GM19452 (cell line): ENCODE measurements around the gene OR2T34.
"Not testable (repeated sequence)": the region's sequence is repeated elsewhere in the genome, so short reads cannot be mapped to it uniquely, and the experiment has no call there.

ENCODE experiments used
- ATAC-seq: cut with Tn5 transposase; IDR thresholded peaks from one replicate; pipeline ENCODE4 v1.9.1; 2021; ENCODE audit not compliant: unreplicated experiment

The OR2T34 gene

DNA sequence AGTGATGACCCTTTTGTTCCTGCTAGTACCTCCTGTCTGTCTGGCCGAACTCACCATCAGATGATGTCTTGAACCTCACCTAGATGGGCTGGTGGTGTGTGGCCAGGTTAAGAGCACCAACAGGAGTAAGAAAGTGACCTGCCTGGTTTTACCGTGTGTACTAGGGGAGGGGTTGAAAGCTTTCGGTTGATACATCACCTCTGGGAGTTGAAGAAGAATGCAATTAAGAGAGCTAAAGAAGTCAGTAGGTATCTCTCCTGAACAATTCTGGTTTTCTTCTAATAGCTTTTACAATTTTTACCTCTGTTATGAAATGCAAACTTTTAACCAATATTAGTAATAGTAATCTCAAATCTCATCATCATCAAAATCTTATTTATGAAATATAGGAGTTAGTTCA is 11.9 kb downstream of the OR2T34 start, which contains the start of gene OR2T29:
Gene OR2T29, minus strand, starts transcription at position 101 of the 400 bp plus-strand sequence. CDS start 3,281 bp downstream, outside the sequence.
- not testable (repeated sequence) for ATAC-seq

DNA sequence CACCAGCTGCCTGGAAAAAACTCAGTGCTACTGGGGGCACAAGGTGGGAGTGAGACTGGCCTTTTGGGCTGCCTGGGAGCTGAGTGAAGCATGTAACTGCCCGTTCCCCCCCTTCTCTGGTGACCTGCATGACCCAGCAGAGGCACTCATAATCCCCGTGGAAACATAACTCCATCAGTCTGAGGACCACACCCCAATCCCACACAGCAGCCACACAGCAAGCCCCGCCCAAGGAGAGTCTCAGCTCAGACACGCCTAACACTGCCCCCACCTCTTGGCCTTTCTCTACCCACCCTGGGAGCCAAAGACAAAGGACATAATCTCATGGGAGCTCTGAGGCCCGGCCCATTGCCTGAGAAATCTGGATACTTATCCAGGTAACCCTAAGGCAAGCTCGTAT is 23.5 kb downstream of the OR2T34 start:
- ATAC-seq, result not testable (repeated sequence)

DNA sequence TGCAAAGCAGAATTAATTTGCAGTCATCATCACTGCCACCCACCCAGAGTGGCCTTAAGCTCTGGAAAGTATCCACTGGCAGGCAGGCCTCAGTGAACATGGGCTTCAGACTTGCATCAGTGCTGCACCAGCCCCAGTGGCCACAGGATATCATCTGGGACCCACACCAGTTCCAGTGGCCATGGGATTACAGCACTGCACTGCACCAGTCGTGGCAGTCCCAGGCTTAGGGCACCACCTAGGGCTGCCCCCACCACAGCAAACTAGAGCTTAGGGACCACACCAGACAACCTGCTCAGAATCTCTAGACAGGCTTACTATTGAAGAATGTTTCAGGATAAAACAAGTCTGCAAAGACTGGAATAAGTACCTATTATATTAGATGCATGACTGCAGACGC is 27.2 kb downstream of the OR2T34 start:
- ATAC-seq, result not testable (repeated sequence)

DNA sequence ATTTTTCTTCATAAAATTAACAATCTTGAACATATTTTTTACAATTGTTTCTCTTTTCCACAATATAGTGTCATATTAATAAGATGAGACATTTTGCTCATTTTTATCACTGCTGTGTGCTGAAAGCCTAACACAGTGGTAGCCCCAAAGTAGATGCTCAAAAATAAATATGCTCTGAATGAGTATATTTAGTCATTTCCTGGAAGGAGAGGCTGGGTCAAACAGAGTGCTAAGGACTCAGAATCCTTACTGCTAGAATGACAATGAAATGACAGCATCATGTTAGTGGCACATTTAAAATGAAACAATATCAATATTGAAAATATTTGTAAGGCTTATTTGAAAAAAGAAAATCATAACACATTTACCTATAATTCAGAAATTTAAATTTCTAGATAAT is 37.1 kb downstream of the OR2T34 start:
- not testable (repeated sequence) for ATAC-seq
